GM19452 (cell line): Measurements from ENCODE around the gene RGP1.

Experiments used
- ATAC-seq: cut with Tn5 transposase; IDR thresholded peaks from one replicate; pipeline ENCODE4 v1.9.1; 2021; ENCODE audit not compliant: unreplicated experiment

RGP1 gene

DNA sequence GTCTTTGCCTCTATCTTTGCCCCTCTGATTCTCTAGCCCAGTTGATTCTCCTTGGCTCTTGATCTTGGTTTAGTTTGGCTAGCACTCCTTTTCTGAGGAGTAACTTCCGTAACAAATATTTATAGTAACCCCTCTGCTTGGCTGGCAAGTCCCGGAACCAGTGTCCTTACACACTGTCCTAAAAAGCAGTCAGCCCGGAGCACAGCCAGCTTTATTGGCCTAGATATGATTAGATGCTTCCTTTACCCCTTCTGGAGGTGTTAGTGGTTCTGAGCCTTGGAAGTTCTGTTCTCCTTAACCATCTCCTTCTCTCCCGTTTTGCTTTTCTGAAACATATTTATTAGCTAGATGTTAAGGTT lies 22.0 kb downstream of the RGP1 start:
- no peak for ATAC-seq

- no peak for ATAC-seq
These were observed 22.4 kb downstream of the RGP1 start for GRCh38 chr9:35771534-35771933.

- no peak for ATAC-seq
These were observed 22.9 kb downstream of the RGP1 start for GRCh38 chr9:35771943-35772342.

DNA sequence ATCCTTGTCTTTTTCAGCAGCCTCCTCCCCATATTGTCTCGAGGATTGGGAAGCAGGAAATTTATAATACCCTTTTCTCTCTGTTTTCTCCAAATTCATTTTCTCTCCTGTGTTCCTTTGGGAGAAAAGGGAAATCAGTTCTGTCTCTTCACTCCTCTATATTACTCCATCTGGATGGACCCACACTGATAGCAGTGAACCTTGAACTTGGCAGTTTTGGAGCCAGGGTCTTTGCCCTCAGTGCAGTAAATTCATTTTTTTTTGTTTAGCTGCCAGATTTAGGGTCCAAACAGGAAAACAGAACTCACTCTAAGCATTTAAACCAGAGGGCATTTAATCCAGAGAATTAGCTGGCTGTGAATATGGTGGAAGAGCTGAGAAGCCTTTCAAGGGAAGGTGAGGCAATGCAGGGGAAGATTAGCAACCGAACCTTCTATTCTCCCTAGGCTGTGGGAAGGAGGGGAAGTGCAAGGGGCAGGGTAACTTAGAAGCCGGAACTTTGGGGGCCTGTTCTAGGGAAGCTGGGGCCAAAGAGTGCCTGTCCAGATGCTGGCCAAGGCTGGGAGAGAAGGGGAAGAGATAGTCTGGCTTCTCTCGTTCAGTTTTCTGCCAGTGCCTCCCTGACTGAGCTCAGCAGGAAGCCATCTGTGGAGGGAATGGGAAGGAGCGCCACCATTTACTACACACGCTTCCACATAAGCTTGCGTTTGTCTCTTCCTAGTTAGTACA lies 26.0 kb downstream of the RGP1 start:
- ATAC-seq: no peak

DNA sequence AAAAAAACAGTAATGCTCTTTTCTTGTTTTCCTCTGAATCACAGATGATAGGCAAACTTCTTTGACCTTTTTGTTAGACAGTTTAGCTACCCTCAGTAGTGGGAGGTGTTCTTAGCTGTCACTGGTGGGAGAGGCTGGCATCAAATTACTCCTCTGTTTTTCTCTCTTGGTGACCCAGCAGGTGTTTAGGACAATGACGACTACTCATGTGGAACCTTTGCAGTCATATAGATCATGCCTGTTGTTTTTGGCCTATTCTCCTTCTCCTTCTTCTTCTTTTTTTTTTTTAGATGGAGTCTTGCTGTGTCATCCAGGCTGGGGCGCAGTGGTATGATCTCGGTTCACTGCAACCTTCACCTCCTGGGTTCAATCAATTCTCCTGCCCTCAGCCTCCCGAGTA lies 26.9 kb downstream of the RGP1 start:
- no peak for ATAC-seq

GRCh38 chr9:35778496-35778895 lies 29.4 kb downstream of the RGP1 start:
- no peak for ATAC-seq

GRCh38 chr9:35781066-35781465 lies 32.0 kb downstream of the RGP1 start:
- no peak for ATAC-seq

GRCh38 chr9:35783418-35783817 lies 34.3 kb downstream of the RGP1 start:
- no peak for ATAC-seq

DNA sequence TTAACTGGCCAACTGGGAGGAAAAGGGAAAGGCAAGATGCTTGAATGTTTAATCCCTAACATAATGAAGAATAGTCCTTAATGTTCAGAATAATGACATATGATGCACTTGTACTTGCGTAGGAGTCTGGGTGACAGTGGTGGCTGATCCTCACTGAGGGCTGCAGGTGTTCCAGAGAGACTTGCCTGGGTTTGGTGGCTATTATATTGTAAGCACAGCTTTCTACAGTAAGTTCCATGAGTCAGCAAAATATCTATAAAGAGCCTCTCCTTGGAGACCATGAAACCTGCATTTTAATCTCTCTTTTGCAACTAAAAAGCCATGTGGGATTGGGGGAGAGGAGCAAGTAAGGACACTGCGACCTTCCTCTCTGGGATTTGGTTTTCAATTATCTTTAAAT lies 40.5 kb downstream of the RGP1 start:
- no peak for ATAC-seq

DNA sequence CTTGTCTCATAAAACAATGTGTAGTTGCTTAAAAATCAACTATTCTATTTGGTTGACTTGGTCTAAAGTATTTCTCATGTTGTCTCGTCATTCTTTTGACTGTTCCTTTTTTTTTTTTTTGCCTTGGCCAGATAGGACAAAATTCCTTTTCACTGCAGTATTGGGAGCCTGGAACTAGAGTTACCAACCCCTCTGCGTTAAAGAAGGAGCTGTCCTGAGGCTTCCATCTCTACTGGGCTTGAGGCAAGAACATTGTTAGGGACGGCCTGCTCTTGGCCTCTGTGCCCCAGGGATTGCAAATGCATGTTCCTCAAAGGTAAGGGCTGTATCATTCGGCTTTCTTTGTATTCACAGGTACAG lies 40.9 kb downstream of the RGP1 start:
- no peak for ATAC-seq

GRCh38 chr9:35790385-35791296 lies 41.6 kb downstream of the RGP1 start:
- ATAC-seq: no peak

DNA sequence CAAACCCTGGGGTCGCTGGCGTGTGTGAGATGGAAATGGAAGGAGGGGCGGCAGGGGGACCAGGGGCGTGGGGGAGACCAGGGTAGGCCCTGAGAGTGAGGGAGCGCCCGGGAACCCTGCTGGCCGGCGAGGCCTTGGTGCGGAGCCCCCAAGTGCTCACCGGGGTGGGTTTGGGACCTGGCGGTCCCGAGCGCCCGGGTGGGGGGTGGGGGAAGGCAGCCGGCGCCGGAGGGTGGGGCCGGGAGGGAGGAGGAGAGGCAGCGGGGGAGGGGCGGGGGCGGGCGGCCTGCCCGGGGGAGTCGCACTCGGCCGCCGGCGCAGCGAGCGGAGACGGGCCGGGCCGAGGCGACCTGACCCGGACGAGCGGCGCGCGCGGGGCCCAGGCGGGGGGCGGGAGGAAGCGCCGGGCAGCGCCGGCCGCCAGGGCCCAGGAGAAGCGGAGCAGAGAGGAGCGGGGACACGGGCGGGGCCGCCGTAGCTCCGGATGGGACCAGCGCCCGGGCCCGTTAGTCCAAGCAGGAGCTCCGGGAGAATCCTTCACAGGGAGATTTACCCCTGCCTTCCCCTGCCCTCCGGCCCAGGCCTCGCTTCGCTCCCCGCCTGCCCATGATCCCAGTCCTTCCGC lies 42.3 kb downstream of the RGP1 start, which contains the start of gene NPR2:
Gene NPR2, plus strand, starts transcription at position 295 of the 625 bp plus-strand sequence. CDS start 818 bp downstream, outside the sequence.
- ATAC-seq: no peak

DNA sequence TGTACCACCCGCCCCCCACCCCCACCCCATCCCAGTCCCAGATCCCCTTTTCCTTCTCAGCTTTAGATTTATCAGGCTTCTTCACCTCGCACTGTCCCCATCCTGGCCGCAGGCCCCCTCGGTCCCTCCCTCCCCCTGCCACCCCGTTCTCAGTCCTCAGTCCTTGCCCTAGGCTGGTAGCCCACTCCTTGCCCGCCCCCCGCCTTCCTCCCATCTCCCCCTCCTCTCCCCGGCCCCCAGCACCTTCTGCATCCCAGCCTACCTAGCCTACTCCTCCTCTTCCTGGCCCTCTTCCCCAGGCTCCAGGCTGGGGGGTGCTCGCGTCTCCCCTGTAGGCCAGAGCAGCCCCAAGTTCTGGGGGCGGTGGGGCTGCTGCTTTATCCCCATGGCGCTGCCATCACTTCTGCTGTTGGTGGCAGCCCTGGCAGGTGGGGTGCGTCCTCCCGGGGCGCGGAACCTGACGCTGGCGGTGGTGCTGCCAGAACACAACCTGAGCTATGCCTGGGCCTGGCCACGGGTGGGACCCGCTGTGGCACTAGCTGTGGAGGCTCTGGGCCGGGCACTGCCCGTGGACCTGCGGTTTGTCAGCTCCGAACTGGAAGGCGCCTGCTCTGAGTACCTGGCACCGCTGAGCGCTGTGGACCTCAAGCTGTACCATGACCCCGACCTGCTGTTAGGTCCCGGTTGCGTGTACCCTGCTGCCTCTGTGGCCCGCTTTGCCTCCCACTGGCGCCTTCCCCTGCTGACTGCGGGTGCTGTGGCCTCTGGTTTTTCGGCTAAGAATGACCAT lies 43.1 kb downstream of the RGP1 start:
- ATAC-seq: no peak

DNA sequence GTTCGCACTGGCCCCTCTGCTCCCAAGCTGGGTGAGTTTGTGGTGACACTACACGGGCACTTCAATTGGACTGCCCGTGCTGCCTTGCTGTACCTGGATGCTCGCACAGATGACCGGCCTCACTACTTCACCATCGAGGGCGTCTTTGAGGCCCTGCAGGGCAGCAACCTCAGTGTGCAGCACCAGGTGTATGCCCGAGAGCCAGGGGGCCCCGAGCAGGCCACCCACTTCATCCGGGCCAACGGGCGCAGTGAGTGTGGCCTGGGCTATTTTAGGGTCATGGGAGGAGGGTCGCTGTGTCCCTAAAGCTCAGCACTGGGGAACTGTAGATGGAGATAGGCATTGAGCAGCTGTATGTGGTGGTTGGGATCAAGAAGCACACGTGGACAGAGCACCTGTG lies 43.7 kb downstream of the RGP1 start:
- ATAC-seq: no peak

GRCh38 chr9:35793461-35793860 lies 44.4 kb downstream of the RGP1 start:
- no peak for ATAC-seq

- ATAC-seq: no peak
These were observed 46.6 kb downstream of the RGP1 start for GRCh38 chr9:35795695-35796094.

- ATAC-seq: no peak
These were observed 48.4 kb downstream of the RGP1 start for GRCh38 chr9:35797311-35798109.

DNA sequence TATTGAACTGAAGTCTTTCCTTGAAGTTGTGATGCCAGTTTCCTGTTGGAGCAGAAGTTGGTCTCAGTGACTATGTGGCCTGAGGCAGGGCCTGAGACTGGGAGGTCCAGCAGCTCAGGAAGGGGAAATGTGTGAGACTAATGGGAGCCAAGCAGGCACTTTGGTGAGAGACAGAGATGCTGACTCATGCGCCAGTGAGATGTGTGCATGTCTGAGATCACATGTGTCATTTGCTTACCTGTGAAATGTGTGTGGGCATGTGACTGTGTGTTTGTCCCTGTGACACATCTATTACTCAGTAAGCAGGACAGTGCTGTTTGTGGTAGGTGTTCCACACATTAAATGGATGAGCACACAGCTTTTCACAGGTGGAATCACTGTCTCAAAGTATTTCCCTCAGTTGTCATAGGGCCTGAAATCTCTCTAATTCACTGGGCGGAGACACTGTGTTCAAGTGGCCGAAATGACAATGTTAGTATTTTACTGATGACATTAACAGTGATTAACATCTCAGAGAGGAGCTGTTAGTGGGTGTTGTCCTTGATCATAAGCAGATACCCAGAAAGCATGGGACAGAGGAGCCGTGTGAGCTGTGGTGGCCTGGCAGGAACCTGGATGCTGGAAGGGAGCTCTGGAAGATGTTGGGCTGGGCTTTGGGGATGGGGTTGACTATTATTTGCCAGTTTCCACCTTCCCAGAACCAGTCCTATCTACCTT lies 49.7 kb downstream of the RGP1 start:
- no peak for ATAC-seq

DNA sequence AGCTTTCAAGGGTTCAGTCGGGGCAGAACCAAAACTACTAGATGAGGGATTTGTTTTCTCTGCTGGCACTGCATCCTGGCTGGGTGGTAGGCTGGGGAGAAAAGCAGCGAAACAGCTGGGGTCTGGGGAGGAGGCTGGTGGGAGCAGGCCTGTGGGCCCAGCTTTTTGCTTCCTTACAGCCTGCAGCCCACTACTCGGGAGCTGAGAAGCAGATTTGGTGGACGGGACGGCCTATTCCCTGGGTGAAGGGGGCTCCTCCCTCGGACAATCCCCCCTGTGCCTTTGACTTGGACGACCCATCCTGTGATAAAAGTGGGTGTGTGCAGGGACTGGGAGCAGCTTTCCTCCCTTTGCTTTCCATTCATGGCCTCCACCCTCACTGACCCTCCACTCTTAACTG lies 51.4 kb downstream of the RGP1 start:
- no peak for ATAC-seq
